Measurements from ENCODE around the gene KIF2A. TPM values are rescaled to one million over a fixed set of nuclear protein-coding genes. Genes with fewer than 3 reads are reported as not detected.

The KIF2A gene
- total and polyA plus RNA-seq, 9 of the 15 experiments (the other 6 are each of a cell fraction or from before 2014, with no cell fraction given) = 42.6 to 126 (median 77.6) TPM

DNA sequence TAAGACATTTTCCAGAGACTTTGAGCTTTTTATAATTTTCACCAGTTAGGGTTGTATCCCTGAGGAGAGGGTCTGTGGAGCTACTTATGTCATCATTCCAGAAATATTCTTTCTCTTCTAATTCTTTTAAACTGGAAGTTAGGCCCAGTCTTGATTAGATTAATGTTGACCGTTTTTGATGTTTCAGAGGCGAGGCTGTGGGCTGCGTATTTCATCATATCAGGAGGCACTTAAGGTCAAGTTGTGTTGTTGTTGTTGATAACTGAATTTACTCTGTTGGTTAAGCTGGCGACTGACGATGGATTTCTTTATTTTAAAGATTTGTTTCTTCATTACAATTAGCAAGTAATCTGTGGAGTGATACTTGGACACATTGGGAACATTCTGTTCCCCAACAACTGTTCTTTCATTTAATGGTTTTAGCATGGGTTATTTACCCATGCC lies 126.6 kb downstream of the KIF2A start (continued):
- TF ChIP-seq HINFP (tag; conservative IDR thresholded peaks at IDR 0.05; ENCODE audit: low read depth) = no peak
- TF ChIP-seq KDM1A (IDR thresholded peaks at IDR 0.05) = 0 out of 4 replicates have a peak, but pooled peaks of 1 of the 2 experiments have one; percentile 11
- no peak for TF ChIP-seq POLR2G (IDR thresholded peaks at IDR 0.05; ENCODE audit: low read depth, low read length)
- no peak for TF ChIP-seq CREB1 (IDR thresholded peaks at IDR 0.05)
- TF ChIP-seq CREB1 (CRISPR knock-in tag; IDR thresholded peaks at IDR 0.05) = no peak
- TF ChIP-seq SMARCC2 (IDR thresholded peaks at IDR 0.05; ENCODE audit: low read depth) = 0 out of 2 replicates have a peak, but pooled peaks have one; percentile 34
- no peak for TF ChIP-seq SIX5 (IDR thresholded peaks at IDR 0.05; ENCODE audit: borderline replicate concordance in 1 of 2, insufficient read depth in 1 of 2, low read depth in 1 of 2, low read length in 2 of 2)
- TF ChIP-seq ZBTB40 (IDR thresholded peaks at IDR 0.05) = no peak
- TF ChIP-seq ZBTB40 (CRISPR knock-in tag; IDR thresholded peaks at IDR 0.05) = no peak
- peak; percentile 70 to 77 for TF ChIP-seq FOXK2 (conservative IDR thresholded peaks at IDR 0.05 in 1 of 2, IDR thresholded peaks at IDR 0.05 in 1 of 2; ENCODE audit: low read depth in 2 of 2)
- TF ChIP-seq JUND (IDR thresholded peaks at IDR 0.05; ENCODE audit: borderline replicate concordance, low read depth, low read length) = peak; percentile 76
- peak; percentile 59; the same call in 1 of the 3 replicates for TF ChIP-seq JUND (tag; IDR thresholded peaks at IDR 0.05; ENCODE audit: borderline replicate concordance, low read depth, low read length)
- no peak for TF ChIP-seq CBX3 (IDR thresholded peaks at IDR 0.05; ENCODE audit: borderline replicate concordance in 1 of 2, low read length in 2 of 2)
- no peak for TF ChIP-seq MTA2 (IDR thresholded peaks at IDR 0.05; ENCODE audit: low read depth)
- peak; percentile 95 for TF ChIP-seq CEBPB (tag; IDR thresholded peaks at IDR 0.05)
- no peak for TF ChIP-seq SIN3A (IDR thresholded peaks at IDR 0.05; ENCODE audit: borderline replicate concordance in 2 of 2, control insufficient read depth in 1 of 2, low read depth in 2 of 2, low read length in 2 of 2)
